Tibial nerve (tissue), 4 donors: ENCODE data around the gene DHTKD1. TPM values are rescaled to one million over a fixed set of nuclear protein-coding genes. Genes with fewer than 3 reads are reported as not detected.

Experiments
- DNase-seq, 2 donors: peaks; one replicate each; pipeline ENCODE4 v3.0.0-alpha.2; 2019; ENCODE audit warnings: low spot score in 2 of 2
- H3K27ac ChIP-seq, 4 donors: fragments of 200-600 bp; sonication (generic) in 3 of 4; one replicate each; pipeline ENCODE4 v1.5.1; 2017 to 2019; ENCODE audit warnings: mild to moderate bottlenecking in 1 of 4
- H3K27me3 ChIP-seq, 2 donors: fragments of 200-600 bp; sonication (generic) in 1 of 2; one replicate each; pipeline versions ENCODE4 v1.5.1 to v1.6.0; 2017 to 2019
- H3K36me3 ChIP-seq, 3 donors: fragments of 200-600 bp; sonication (generic); one replicate each; pipeline ENCODE4 v1.5.1; 2018 to 2019
- H3K4me1 ChIP-seq, 4 donors: fragments of 200-600 bp; sonication (generic) in 3 of 4; one replicate each; pipeline ENCODE4 v1.5.1; 2017 to 2019
- H3K4me3 ChIP-seq, 4 donors: fragments of 200-600 bp; sonication (generic) in 3 of 4; one replicate each; pipeline ENCODE4 v1.5.1; 2017 to 2019; ENCODE audit warnings: mild to moderate bottlenecking in 1 of 4, moderate library complexity in 1 of 4
- H3K9me3 ChIP-seq, 4 donors: fragments of 200-600 bp; sonication (generic) in 3 of 4; one replicate each; pipeline ENCODE4 v1.5.1; 2017 to 2019
- EP300 ChIP-seq, 2 donors: sonication (generic); formaldehyde crosslinking; IDR thresholded peaks; one replicate each; pipeline ENCODE4 v1.6.1; 2017; ENCODE audit warnings: antibody characterized with exemption in 2 of 2, mild to moderate bottlenecking in 1 of 2
- POLR2A ChIP-seq, 2 donors: fragments of 450-650 bp; IDR thresholded peaks; one replicate each; pipeline ENCODE4 v1.6.1; 2017; ENCODE audit warnings: antibody characterized with exemption in 2 of 2, mild to moderate bottlenecking in 2 of 2, moderate library complexity in 2 of 2
- WGBS, 2 donors: methylation state at CpG; one replicate each; pipeline ENCODE4 v1.1.5; 2018; 5-methylcytosine and 5-hydroxymethylcytosine counted together
- total RNA-seq, 4 donors: library from RNA; depleted of rRNA; stranded (reverse); fragments of >200 nt; gene quantifications; one replicate each; pipeline ENCODE4 v1.1.0, GENCODE V29; 2016
- TF ChIP-seq, protein P1 (sequence below), 5 experiments: fragments of 200-600 bp in 3 of 5; fragments of 450-650 bp in 2 of 5; sonication (generic) in 3 of 5; IDR thresholded peaks; one replicate each; pipeline ENCODE4 v1.5.1; 2016 to 2019; ENCODE audit warnings: antibody characterized with exemption in 5 of 5, mild to moderate bottlenecking in 3 of 5, moderate library complexity in 2 of 5

Gene DHTKD1
- total RNA-seq, 4 donors from 2014 or later: 20.1 to 42.8 (median 29.1) TPM

DNA sequence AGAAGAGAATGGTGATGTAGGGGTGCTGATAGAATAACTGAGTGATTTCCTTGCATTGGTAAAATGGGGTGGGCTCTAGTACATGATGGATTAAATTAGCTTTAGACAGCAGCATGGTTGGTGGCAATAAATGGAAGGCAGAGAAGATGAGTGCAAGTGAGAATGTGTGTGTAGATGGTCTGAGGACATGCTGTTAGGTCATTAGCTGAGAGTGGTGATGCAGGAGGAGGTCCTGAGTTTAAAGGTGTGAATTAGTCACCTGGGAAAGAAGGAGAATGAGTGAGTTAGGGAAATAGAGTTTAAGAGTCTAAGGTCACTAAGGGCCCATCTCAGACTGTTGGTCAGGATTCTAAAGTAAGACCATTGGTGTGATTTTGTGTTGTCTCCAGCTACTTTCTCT is 42.8 kb downstream of the DHTKD1 start:
- TF ChIP-seq POLR2A (IDR thresholded peaks at IDR 0.05) (no peak), EP300 (IDR thresholded peaks at IDR 0.05) (no peak)
- TF ChIP-seq, protein P1, sequence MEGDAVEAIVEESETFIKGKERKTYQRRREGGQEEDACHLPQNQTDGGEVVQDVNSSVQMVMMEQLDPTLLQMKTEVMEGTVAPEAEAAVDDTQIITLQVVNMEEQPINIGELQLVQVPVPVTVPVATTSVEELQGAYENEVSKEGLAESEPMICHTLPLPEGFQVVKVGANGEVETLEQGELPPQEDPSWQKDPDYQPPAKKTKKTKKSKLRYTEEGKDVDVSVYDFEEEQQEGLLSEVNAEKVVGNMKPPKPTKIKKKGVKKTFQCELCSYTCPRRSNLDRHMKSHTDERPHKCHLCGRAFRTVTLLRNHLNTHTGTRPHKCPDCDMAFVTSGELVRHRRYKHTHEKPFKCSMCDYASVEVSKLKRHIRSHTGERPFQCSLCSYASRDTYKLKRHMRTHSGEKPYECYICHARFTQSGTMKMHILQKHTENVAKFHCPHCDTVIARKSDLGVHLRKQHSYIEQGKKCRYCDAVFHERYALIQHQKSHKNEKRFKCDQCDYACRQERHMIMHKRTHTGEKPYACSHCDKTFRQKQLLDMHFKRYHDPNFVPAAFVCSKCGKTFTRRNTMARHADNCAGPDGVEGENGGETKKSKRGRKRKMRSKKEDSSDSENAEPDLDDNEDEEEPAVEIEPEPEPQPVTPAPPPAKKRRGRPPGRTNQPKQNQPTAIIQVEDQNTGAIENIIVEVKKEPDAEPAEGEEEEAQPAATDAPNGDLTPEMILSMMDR (IDR thresholded peaks at IDR 0.05): no peak
- no peaks in the 10 kb centered on the region for H3K27me3 ChIP-seq
- peaks cover 1 to 98% (median 2%) of the 10 kb centered on the region in 3 donors for H3K36me3 ChIP-seq
- H3K27ac ChIP-seq: no peak overlapping the region
- H3K4me1 ChIP-seq: no peaks in the 10 kb centered on the region
- DNase-seq: no peak
- H3K9me3 ChIP-seq: no peaks in the 10 kb centered on the region
- H3K4me3 ChIP-seq: no peak overlapping the region

DNA sequence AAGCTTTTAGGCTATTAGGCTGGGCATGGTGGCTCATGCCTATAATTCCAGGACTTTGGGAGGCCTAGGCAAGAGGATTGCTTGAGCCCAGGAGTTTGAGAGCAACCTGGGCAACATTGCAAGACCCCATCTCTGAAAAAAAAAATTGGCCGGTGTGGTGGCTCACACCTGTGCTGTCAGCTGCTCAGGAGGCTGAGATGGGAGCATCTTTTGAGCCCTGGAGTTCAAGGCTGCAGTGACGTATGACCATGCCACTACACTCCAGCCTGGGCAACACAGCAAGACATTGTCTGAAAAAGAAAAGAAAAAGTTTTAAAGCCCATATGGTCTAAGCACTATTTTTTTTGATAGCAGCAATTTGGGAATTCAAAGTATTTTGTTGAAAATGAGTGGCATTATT is 44.9 kb downstream of the DHTKD1 start:
- 88 to 98% methylated on average over 2 of the region's 2 CpGs for WGBS, 2 donors
- no peaks in the 10 kb centered on the region for H3K27me3 ChIP-seq
- DNase-seq: no peak
- no peaks in the 10 kb centered on the region for H3K9me3 ChIP-seq
- H3K27ac ChIP-seq: no peak overlapping the region
- no peaks in the 10 kb centered on the region for H3K4me1 ChIP-seq
- TF ChIP-seq, protein P1 (IDR thresholded peaks at IDR 0.05): no peak
- TF ChIP-seq EP300 (IDR thresholded peaks at IDR 0.05): no peak
- H3K4me3 ChIP-seq: no peak overlapping the region
- peaks cover 2 to 98% (median 4%) of the 10 kb centered on the region in 3 donors for H3K36me3 ChIP-seq

DNA sequence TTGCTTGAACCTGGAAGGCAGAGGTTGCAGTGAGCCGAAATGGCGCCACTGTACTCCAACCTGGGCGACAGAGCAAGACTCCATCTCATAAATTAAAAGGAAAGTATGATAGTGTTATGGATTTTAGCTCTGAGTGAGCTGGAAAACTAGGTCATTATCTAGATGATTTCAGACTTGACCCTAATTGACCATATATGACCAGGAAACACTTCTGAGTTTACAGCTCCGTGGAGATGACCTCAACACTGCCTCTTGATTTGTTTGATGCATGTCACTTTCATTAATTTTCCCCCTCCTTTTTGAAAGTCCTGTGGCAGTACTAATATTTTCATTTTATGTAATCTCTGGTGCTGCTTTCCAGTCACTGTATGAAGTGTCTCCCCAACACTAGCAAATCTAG is 52.9 kb downstream of the DHTKD1 start:
- Histone ChIP-seq H3K27me3 (no peaks in the 10 kb centered on the region), H3K4me1 (no peaks in the 10 kb centered on the region), H3K9me3 (no peaks in the 10 kb centered on the region), H3K4me3 (no peak overlapping the region), H3K27ac (no peak overlapping the region), H3K36me3 (peaks cover 2 to 77% (median 9%) of the 10 kb centered on the region in 3 donors)
- 82 to 87% methylated on average over 4 of the region's 4 CpGs for WGBS, 2 donors
- TF ChIP-seq, protein P1 (IDR thresholded peaks at IDR 0.05): no peak
- TF ChIP-seq EP300 (IDR thresholded peaks at IDR 0.05) (no peak), POLR2A (IDR thresholded peaks at IDR 0.05) (no peak)
- DNase-seq: no peak

DNA sequence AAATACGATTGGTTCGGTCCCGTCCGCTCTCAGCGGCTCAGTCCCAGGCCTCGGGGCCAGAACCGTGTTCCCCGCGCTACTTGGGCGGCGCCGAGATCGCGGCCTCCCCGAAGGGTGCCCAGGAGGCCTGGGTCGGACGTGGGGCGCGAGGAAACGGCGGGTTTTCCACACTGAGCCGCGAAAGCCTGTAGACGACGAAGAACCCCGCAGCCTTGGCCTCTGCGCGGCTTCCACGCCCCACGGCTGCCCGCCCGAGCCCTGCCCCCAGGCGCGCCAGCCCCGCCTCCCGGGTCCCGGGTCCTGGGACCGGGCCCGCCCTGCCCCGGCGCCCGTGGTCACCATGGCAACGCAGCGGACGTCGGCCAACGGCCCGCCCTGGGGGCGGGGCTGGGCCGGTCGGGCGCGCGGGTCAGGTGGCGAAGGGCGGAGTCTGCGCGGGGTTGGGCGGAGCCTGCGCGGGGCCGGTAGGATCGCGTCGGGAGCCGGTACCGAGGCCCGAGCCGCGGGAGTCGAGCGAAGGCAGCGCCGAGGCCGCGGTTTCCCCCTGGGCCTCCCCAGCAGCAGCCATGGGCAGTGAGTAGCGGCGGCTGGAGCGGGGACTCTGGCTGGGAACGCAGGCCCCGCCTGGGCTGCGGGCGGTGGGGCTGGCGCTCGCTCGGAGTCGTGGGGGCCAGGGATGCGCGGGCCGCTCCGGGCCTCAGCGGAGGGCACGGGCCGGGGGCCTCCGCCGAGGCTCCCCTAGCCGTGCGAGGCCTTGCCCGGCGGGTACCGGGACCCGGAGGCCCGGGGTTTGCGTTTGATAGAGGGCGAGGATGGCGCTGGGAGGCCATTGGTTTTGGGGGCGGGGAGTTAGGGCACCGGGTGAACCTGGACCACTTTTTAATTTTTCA is 60.7 kb downstream of the DHTKD1 start, which contains the start of gene SEC61A2:
Gene SEC61A2, plus strand, starts transcription at position 456 of the 890 bp plus-strand sequence. Its CDS starts 111 bp downstream, at position 567.
- WGBS, 2 donors: 1% methylated on average over 33 to 53 of the region's 108 CpGs
- Histone ChIP-seq H3K27ac (peak within 1 kb of the TSS; percentile 82 to 97 (median 92)), H3K4me1 (peaks cover 0 to 25% (median 3%) of the 10 kb centered on the region in 4 donors), H3K27me3 (no peaks in the 10 kb centered on the region), H3K4me3 (peak within 1 kb of the TSS; percentile 74 to 97 (median 82)), H3K36me3 (peaks cover 0 to 25% (median 0%) of the 10 kb centered on the region in 3 donors), H3K9me3 (no peaks in the 10 kb centered on the region)
- peak; percentile 17 to 69 for TF ChIP-seq POLR2A (IDR thresholded peaks at IDR 0.05)
- TF ChIP-seq, protein P1 (IDR thresholded peaks at IDR 0.05): peak in 1 of 5 experiments; percentile 6
- peak in 1 of 2 donors; percentile 78 for TF ChIP-seq EP300 (IDR thresholded peaks at IDR 0.05)
- peak; percentile 90 to 91 for DNase-seq
